Glutamatergic neuron (in vitro differentiated cells): ENCODE results near the gene EPHA6. TPM values are rescaled to one million over a fixed set of nuclear protein-coding genes. Genes with fewer than 3 reads are reported as not detected.

Source experiments
- DNase-seq: peaks from one replicate; pipeline ENCODE4 v3.0.0; 2022
- H3K27ac Mint-ChIP-seq: one replicate; pipeline ENCODE4 v1.8.0; 2020; ENCODE audit warnings: mild to moderate bottlenecking, mixed read lengths, inconsistent platforms; ENCODE audit not compliant: unreplicated experiment
- H3K27me3 Mint-ChIP-seq: one replicate; pipeline ENCODE4 v1.8.0; 2020; ENCODE audit warnings: mild to moderate bottlenecking, moderate library complexity, mixed read lengths, inconsistent platforms; ENCODE audit not compliant: unreplicated experiment
- H3K36me3 Mint-ChIP-seq: one replicate; pipeline ENCODE4 v1.8.0; 2020; ENCODE audit warnings: mild to moderate bottlenecking, mixed read lengths, inconsistent platforms; ENCODE audit not compliant: unreplicated experiment
- H3K4me1 Mint-ChIP-seq: one replicate; pipeline ENCODE4 v1.8.0; 2020; ENCODE audit warnings: mild to moderate bottlenecking, low read depth, mixed read lengths, inconsistent platforms; ENCODE audit not compliant: unreplicated experiment
- H3K4me3 Mint-ChIP-seq: one replicate; pipeline ENCODE4 v1.8.0; 2020; ENCODE audit warnings: mild to moderate bottlenecking, mixed read lengths, inconsistent platforms; ENCODE audit not compliant: unreplicated experiment
- H3K9me3 Mint-ChIP-seq: one replicate; pipeline ENCODE4 v1.8.0; 2020; ENCODE audit warnings: mild to moderate bottlenecking, moderate library complexity, mixed read lengths, inconsistent platforms; ENCODE audit not compliant: unreplicated experiment
- total RNA-seq: library from RNA; stranded (reverse); fragmentation: NEBNext Ultra II Directional; extraction: Animal tissue kit (Norgen Biotek cat#: 25700); gene quantifications from one replicate; pipeline ENCODE4 v1.2.1, GENCODE V29; 2021; ENCODE audit not compliant: unreplicated experiment
- TF ChIP-seq, protein P1 (sequence below): fragments of 200-600 bp; sonication (generic); IDR thresholded peaks from one replicate; pipeline ENCODE4 v1.5.0; 2021; ENCODE audit not compliant: partially characterized antibody, unreplicated experiment

The EPHA6 gene
- total RNA-seq, 1 donor from 2014 or later: 9.0 TPM

GRCh38 chr3:96863129-96863740, 48.8 kb downstream of the EPHA6 start:
- Mint-ChIP-seq H3K36me3 (no peaks in the 10 kb centered on the region), H3K9me3 (no peaks in the 10 kb centered on the region), H3K4me1 (no peaks in the 10 kb centered on the region), H3K4me3 (no peak overlapping the region), H3K27ac (no peak overlapping the region), H3K27me3 (no peaks in the 10 kb centered on the region)
- TF ChIP-seq, protein P1, sequence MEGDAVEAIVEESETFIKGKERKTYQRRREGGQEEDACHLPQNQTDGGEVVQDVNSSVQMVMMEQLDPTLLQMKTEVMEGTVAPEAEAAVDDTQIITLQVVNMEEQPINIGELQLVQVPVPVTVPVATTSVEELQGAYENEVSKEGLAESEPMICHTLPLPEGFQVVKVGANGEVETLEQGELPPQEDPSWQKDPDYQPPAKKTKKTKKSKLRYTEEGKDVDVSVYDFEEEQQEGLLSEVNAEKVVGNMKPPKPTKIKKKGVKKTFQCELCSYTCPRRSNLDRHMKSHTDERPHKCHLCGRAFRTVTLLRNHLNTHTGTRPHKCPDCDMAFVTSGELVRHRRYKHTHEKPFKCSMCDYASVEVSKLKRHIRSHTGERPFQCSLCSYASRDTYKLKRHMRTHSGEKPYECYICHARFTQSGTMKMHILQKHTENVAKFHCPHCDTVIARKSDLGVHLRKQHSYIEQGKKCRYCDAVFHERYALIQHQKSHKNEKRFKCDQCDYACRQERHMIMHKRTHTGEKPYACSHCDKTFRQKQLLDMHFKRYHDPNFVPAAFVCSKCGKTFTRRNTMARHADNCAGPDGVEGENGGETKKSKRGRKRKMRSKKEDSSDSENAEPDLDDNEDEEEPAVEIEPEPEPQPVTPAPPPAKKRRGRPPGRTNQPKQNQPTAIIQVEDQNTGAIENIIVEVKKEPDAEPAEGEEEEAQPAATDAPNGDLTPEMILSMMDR: peak; percentile 79
- peak; percentile 37 for DNase-seq

GRCh38 chr3:96865605-96866004, 51.2 kb downstream of the EPHA6 start:
- Mint-ChIP-seq H3K27ac (no peak overlapping the region), H3K4me3 (no peak overlapping the region), H3K27me3 (no peaks in the 10 kb centered on the region), H3K4me1 (no peaks in the 10 kb centered on the region), H3K36me3 (no peaks in the 10 kb centered on the region), H3K9me3 (no peaks in the 10 kb centered on the region)
- DNase-seq: no peak
- TF ChIP-seq, protein P1: no peak

- H3K27me3 Mint-ChIP-seq: no peaks in the 10 kb centered on the region
- H3K9me3 Mint-ChIP-seq: no peaks in the 10 kb centered on the region
- H3K36me3 Mint-ChIP-seq: no peaks in the 10 kb centered on the region
- H3K4me1 Mint-ChIP-seq: no peaks in the 10 kb centered on the region
- DNase-seq: no peak
- TF ChIP-seq, protein P1: no peak
- no peak overlapping the region for H3K27ac Mint-ChIP-seq
- no peak overlapping the region for H3K4me3 Mint-ChIP-seq
These were observed 54.9 kb downstream of the EPHA6 start for GRCh38 chr3:96869316-96869715.

DNA sequence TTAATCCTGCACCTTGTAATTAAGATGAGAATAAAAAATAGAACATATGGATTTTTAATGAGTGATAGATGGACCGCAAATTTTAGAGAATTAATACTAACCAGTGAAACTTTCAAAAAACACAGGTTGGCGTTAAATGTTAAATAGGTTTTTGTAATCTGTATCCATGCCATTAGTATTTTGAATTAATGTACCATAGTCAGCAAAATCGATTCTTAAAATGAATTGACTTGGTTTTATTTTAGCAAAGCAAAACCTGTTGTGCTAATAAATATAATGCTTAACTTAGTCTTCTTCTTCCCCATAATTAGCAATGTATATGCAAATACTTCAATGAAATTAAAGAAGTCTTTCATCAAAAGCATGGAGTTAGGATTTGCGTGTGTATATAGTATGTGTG, 63.1 kb downstream of the EPHA6 start:
- Mint-ChIP-seq H3K27ac (no peak overlapping the region), H3K36me3 (peaks cover 5% of the 10 kb centered on the region), H3K9me3 (no peaks in the 10 kb centered on the region), H3K4me1 (no peaks in the 10 kb centered on the region), H3K27me3 (peaks cover under 1% of the 10 kb centered on the region), H3K4me3 (no peak overlapping the region)
- DNase-seq: no peak
- TF ChIP-seq, protein P1: no peak

- TF ChIP-seq, protein P1: no peak
- no peaks in the 10 kb centered on the region for H3K4me1 Mint-ChIP-seq
These were observed 85.6 kb downstream of the EPHA6 start for GRCh38 chr3:96900031-96900430.

More at GRCh38 chr3:96900031-96900430, 85.6 kb downstream of the EPHA6 start:
- Mint-ChIP-seq H3K27me3 (no peaks in the 10 kb centered on the region), H3K9me3 (no peaks in the 10 kb centered on the region), H3K27ac (no peak overlapping the region), H3K4me3 (no peak overlapping the region), H3K36me3 (no peaks in the 10 kb centered on the region)
- DNase-seq: no peak
